HL-60/S4 treated with phorbol 12-myristate 13-acetate at 8.2 ng/mL for 4 days and 3 days (cell line): Measurements from ENCODE around the gene MOV10.

Experiments
- in situ Hi-C: fragments of 300-500 bp; cut with MboI; formaldehyde crosslinking; loops from 2 replicates; pipeline ENCODE4 v1.15.0; 2022; ENCODE audit warnings: low sequenced_read_pairs

Gene MOV10

DNA sequence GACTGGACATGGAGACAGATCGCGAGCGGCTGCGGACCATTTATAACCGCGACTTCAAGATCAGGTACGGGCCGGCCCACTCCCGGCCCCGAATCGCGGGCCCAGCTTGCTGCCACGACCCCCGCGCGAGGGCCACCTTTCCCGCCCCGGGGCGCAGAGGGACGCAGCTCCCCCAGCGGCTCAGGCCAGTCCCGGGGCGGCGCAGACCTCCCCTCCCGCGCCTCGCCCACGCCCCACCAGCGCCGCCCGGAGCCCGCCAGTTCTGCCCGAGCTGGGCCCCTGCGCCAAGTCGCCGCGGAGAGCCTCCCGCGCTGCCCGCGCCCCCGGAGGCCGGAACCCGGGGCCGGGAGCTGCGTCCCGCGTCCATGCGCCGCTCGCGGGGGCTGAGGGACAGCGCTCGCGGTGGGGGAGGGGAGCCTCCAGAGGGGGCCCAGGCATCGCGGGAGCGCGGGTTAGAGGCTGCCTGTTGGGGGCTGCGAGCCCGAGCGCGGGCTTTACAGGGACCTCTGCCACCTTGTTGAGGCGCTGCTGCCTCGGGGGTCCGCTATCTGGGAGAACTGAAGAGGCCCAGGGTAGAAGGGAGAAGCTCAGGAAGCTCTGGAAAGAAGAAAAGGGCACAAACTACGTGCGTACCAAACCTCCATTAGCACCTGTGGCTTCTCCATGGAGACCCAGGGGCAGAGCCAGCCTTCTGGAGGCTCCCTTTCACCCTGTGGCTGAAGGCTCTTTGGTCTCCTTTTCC, 698 bp downstream of the MOV10 start:
- in situ Hi-C loops = no loop called here

DNA sequence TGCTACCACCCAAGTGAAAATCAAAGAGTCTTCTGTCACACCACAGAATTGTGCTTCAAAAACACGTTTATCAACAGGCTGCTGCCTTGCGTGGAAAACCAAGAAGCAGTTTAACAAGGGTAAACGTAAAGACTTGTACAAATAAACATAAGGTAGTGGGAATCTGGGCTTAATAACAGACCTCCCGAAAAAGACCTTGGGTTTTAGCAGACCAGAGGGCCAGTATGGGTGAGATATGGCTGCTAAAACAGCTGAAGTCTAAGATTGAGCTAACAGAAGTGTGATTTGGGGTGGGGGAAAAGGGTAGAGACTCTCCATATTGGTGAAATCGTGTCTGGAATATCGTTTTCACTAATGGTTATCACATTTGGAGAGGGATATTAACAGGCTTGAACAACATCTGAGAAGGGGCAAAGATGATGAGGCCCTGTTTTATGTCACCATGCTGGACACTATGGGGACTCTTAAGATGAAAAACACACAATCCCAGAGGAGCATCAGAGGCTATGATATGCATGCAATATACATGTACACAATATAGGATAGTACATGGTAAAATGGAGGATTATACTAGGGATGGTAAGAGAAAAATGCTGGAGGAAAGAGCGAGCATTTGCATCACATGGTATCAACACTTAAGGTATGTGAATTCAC, 1.4 kb downstream of the MOV10 start:
- in situ Hi-C loops = no loop called here

DNA sequence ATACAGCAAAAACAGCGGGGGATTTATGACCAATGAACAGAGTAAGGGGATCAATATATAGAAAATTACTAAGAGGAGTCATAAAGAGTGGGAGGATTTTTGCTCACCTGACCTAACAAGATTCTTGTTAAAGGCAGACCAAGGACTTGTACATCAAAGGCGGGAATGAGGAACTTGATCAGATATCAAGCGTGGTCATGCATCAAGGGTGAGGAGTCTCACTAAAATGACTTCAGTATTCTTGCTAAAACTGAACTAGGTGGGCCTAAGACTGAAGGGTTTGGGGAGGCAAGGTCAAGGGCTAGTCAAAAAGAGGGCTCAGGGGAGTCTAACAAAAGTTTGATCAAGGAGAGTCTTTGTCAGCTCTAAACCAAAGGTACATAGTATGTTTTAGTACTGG, 2.1 kb downstream of the MOV10 start:
- in situ Hi-C loops = no loop called here

DNA sequence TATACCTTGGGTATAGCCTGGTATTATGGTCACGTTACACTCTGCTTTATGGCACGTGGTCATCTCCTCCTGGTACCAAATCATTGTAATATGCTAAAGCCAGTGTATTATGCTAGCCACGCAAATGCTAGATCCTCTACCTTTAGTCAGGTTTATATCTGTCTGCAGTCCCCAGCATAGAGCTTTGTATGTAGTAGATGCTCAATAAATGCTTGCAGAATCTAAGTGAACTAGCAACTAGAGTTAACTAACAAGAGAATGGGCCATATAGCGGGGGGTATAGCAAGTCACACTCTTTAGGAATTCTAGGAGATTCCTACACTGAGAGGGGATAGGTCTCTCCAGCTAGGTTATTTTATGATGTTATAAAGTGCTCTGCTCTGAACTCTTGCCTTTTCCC, 3.0 kb downstream of the MOV10 start:
- in situ Hi-C loops = no loop called here

DNA sequence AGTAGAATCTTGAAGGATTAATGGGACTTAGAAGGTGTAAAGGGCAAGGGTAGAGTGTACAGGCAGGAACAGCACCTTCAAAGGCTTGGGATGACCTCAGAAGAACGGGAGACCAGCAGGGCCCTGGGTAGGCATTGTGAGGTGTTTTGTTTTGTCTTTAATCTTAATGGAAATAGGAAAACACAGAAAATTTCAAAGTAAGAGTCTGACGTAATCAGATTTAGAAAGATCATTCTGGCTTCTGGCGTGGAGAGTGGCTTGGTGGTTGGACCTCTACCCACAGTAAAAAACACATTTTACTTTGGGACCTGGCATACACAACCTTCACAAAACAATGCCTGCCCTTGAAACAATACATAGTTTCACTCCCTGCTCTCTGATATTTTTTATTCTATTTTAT, 4.1 kb downstream of the MOV10 start:
- in situ Hi-C loops = no loop called here

DNA sequence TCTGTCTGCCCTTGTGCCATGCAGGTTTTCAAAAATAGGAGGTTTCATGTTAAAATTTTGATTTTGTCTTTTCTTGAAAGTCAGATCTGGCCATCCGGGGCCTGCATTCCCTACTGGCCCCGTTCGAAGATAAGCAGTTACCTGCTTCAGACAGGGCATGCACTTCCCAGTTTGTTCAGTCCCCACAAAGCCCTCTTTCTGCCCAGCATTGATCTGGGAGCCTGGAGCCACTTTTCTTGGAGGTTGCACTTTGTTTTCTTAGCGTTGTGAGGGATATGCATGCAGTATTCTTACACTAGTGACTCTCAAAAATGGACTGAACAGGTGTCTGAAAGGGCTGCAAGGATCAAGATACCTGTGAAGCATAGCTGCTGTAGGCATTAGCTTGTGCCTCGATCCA, 11.5 kb downstream of the MOV10 start:
- in situ Hi-C loops = no loop called here

DNA sequence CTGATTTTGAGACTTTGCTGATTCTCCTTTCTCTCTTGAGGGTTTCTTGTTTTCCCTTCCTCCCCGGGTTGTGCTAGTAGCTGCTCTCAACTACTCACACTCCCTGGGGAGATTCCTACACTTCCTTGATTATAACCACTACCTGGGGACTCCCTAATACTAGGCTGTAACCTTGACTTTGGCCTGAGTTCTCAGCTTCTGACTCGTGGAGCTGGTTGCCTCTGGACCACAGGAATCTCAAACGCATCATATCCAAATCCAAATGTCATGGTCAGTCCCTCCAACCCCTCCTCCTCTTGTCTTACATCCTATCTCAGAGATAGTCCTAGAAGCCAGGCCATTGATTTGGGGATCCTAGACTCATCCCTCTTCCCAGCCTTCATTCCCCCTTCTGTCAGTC, 12.0 kb downstream of the MOV10 start:
- in situ Hi-C loops = no loop called here

DNA sequence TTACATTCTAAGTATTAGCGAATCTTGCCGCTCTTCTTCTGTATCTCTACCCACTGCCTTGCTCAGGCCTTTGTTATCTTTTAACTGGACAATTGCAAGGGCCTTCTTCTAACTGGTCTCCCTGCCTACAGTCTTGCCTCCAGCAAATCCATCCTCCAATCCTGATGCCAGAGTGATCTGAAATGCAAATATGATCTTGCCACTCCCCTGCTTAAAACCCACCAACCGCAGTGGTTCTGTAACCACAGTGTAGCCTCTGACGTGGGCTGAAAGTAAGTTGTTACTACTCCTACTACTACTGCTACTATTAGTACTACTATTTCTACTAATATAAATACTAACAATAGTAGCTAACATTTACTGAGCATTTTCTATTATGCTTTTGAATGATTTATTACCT, 12.4 kb downstream of the MOV10 start:
- in situ Hi-C loops = no loop called here

DNA sequence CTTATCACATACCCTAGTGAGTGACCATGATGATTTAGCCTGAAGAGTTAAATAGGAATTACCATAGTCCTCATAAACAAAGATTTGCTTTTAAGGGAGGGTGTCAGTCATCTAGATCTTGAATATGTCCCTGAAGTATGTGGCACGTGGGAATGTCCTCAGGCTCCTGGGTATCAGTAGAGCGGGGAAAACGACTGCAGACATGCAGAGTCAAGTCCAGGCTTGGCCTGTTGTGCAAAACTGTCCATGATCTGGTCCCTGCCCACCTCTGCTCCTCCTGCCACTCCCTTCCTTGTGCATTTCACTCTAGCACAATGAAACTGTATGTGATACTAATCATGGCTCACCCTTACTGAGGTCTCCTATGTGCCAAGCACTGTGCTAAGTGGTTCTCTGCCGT, 12.9 kb downstream of the MOV10 start:
- in situ Hi-C loops = no loop called here

DNA sequence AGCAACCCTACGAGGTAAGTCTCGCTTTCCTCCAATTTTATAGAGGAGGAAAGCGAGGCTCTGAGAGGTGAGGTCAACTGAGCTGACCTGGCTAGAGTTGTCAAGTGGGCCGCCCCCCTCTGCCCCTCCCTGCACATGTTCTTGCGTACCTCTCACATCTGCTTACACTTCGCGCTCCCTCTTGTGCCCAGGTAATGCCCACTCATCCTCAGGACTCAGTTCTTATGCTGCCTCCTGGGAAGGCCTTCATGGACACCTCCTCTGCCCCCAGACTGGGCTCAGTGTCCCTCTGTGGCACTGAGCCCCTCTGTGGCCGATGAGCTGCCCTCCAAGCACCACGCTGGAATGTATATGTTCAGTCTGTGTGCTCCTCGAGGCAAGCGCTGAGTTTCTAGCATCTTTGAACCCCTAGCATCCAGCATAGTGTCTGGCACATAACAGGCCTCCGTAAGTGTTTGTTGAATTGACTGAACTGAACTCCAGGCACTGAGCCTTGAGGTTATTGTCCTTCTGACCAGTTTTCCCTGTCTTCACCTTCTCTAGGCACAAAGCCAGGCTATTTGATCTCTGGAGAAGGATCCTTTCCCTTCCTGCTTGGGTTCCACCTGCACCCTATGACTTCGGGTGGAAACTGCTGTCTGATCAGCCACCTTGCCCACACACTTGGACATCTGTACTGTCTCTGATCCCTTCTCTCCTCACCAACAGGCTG, 13.5 kb downstream of the MOV10 start:
- in situ Hi-C loops = no loop called here

DNA sequence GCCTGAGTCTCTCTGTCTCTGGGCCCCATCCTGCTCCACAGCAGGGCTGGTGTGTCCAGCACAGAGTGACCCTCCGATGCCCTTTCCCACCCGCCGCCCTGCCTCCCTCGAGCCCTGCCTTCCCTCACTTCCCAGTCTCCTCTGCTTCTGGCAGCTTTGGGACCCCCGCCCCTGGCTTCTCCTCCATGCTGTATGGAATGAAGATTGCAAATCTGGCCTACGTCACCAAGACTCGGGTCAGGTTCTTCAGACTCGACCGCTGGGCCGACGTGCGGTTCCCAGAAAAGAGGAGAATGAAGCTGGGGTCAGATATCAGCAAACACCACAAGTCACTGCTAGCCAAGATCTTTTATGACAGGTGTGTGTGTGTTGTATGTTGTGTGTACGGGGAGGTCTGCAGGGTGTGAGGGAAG, 14.3 kb downstream of the MOV10 start:
- in situ Hi-C loops = no loop called here

DNA sequence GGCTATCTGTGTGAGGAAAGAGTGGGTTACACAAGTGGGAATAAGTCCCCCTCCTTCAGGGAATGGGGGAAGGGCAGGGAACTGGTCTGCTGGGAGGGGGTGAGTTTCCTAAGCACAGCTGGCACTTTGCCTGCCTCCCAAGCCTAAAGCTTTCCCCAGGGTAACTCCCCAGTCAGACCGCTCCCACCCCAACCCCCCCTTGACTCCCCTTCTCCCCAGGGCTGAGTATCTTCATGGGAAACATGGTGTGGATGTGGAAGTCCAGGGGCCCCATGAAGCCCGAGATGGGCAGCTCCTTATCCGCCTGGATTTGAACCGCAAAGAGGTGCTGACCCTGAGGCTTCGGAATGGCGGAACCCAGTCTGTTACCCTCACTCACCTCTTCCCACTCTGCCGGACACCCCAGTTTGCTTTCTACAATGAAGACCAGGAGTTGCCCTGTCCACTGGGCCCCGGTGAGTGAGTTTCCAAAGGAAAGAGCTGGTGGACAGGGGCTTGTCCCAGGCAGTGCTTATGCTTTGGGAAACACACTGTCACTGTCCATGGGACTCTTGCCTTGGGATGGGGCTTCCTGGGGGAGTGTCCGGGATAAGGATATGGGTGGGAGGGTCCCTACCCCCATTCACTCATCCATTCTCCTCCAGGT, 14.9 kb downstream of the MOV10 start:
- in situ Hi-C loops = no loop called here

DNA sequence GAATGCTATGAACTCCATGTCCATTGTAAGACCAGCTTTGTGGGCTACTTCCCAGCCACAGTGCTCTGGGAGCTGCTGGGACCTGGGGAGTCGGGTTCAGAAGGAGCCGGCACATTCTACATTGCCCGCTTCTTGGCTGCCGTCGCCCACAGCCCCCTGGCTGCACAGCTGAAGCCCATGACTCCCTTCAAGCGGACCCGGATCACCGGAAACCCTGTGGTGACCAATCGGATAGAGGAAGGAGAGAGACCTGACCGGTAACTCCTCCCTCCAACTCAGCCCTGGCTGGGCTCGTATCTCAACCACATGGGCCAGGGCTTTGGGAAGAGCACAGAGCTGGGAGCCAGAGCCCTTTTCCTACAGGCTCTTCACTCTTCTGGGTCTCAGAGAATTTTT, 15.4 kb downstream of the MOV10 start:
- in situ Hi-C loops = no loop called here

DNA sequence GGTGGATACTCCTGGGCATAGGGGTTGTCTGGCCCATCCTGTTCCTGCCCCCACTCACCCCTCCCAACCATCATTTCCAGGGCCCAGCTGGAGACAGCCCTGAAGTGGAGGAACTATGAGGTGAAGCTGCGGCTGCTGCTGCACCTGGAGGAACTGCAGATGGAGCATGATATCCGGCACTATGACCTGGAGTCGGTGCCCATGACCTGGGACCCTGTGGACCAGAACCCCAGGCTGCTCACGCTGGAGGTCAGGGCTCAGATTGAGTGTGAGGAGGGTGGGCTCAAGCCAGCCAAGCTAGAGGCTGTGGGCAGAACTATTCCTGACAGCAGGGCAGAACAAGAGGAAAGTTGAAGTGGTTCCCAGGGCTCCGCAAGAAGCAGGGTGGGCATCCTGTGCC, 18.2 kb downstream of the MOV10 start:
- in situ Hi-C loops = no loop called here

DNA sequence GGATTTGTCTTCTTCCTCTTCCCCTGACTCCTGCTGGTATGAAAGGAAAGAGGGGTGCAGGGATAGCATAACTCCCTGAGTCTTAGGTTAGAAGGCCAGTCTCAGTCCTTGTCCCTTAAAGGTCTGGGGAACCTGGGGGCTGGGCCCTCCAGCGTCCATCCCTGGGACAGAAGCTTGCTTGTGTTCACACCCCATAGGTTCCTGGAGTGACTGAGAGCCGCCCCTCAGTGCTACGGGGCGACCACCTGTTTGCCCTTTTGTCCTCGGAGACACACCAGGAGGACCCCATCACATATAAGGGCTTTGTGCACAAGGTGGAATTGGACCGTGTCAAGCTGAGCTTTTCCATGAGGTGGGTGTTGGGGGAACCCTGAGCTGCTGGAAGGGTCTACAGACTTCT, 19.4 kb downstream of the MOV10 start:
- in situ Hi-C loops = no loop called here

DNA sequence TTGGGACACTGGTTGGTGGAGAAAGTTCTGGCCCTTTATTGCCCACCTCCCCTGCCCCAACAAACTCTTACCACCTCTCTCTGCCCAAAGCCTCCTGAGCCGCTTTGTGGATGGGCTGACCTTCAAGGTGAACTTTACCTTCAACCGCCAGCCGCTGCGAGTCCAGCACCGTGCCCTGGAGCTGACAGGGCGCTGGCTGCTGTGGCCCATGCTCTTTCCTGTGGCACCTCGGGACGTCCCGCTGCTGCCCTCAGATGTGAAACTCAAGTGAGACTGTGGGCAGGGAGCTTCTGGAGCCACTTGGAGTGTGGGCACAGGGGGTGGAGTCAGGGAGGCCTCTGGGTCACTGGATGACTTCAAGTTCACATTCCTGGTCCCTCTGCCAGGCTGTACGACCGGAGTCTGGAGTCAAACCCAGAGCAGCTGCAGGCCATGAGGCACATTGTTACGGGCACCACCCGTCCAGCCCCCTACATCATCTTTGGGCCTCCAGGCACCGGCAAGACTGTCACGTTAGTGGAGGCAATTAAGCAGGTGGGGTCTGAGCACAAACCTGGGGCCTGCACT, 20.0 kb downstream of the MOV10 start:
- in situ Hi-C loops = no loop called here

DNA sequence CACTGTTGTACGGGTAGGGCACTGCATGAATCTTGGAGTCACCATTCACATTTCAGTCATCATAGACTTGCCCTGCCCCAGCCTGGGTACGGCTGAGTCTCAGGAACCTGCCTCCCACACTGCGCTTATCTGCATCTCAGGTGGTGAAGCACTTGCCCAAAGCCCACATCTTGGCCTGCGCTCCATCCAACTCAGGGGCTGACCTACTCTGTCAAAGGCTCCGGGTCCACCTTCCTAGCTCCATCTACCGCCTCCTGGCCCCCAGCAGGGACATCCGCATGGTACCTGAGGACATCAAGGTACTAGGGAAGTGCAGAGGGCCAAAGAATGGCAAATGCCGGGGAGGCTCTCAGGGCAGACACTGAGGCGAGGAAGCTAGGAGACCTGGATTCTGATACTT, 20.8 kb downstream of the MOV10 start:
- in situ Hi-C loops = no loop called here

DNA sequence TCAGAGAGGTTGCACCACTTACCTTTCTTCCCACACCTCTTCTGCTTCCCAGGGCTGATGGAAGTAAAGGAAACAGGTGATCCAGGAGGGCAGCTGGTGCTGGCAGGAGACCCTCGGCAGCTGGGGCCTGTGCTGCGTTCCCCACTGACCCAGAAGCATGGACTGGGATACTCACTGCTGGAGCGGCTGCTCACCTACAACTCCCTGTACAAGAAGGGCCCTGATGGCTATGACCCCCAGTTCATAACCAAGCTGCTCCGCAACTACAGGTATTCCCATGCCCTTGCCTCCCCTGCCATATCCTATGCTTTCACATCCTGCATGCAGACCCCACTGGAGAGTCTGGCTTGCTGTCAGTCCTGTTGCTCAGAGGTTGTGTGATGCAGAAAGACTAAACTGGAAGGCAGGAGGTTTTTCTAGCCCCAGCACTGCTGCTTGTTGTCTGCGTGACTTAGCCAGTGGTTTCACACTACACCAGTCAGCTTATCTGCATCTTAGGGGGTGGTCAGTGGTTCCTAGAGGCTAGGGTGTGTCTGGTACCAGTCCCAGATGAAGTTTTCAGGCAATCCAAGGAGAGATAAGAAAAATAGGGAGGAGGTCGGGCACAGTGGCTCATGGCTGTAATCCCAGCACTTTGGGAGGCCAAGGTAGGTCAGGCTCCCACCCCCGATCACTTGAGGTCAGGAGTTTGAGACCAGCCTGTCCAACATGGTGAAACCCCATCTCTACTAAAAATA, 22.3 kb downstream of the MOV10 start:
- in situ Hi-C loops = no loop called here

DNA sequence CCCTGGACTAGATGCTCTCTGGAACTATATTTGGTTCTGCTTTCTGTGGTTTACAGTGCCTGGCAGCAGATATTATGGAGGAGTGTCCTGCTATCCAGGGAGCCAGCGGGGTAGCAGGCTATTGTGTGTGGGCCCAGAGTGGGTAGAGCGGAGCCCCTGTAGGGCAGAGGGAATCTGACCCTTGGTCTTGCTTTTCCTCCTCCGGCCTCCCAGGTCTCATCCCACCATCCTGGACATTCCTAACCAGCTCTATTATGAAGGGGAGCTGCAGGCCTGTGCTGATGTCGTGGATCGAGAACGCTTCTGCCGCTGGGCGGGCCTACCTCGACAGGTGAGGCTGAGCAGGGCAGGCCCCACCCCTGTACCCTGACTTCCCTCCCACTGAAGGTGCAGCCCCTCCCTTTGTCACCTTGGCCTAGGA, 23.3 kb downstream of the MOV10 start:
- in situ Hi-C loops = no loop called here

DNA sequence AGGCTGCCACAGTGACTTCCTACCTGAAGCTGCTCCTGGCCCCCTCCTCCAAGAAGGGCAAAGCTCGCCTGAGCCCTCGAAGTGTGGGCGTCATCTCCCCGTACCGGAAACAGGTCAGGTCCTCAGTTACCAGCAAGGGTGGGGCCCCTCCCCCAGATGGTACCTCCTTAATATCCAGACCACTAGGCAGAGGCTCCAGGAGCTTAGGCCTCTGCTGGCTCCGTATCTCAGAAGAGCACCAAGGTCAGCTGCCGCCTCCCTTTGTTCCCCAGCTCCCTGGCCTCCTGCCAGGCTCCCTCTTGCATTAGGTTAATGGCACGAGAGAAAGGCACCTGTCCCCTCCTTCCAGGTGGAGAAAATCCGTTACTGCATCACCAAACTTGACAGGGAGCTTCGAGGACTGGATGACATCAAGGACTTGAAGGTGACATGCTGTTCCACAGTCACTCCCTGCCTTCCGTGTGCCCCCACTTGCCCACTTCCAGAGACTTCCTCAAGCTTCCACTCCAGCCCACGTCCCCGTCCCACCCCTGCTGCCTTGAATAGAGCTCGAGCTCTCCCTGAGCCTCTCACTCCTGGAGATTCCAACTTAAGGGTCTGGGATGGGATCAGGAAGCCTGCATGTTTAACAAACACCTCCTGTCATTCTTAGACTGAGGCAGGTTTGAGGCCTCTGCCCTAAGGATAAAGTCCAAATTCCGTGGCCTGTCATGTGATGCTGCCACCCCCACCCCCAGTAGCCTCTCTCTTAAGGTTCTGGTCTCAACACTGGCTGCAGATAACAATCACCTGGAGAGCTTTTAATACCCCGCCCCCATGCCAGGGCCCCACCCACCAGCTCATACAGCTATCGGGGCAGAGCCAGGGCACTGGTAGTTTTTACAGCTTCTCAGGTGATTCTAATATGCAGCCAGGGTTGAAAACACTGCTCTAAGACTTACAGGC, 24.2 kb downstream of the MOV10 start:
- in situ Hi-C loops = no loop called here
